ENCODE measurements around the gene SOCS6. TPM values are rescaled to one million over a fixed set of nuclear protein-coding genes. Genes with fewer than 3 reads are reported as not detected.

The SOCS6 gene
- total RNA-seq, 1 donor: 36.7 TPM

DNA sequence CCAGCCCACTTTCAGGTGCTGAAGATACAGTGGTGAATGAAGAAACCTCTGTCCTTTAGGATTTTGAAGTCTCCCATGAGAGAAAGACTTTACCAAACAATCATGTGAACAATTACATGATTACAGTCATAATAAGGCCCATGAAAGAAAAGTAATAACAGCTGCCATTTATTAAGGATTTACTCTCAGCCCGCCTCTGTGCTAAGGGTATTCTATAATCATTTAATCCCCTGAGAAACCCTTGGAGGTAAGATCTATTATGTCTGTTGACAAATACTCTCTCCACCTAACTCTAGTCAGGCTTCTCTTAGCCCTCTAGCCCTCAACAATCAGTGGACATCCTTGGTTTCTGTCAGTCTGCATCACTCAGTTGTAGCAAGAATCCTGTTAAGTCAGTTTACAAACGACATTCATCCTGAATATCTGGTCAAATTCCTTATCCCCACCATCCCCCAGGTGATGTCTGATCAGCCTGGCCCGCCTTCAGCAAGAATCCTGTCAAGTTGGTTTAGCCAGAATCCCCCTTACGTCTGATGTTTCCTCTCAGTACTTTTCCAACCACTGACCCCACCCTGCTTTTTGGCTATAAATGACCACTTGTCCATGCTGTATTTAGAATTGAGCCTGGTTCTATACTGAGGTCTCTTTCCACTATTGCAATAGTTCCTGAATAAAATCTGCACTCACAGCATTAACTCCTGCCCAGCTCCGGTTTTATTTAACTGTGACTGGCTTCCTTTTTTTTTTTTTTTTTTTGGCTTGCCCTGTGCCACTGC is 12.2 kb upstream of the SOCS6 start:
- no peak overlapping the region for H3K4me3 ChIP-seq (ENCODE audit: low read depth, low read length)
- DNase-seq (ENCODE audit: low read depth): no peak

DNA sequence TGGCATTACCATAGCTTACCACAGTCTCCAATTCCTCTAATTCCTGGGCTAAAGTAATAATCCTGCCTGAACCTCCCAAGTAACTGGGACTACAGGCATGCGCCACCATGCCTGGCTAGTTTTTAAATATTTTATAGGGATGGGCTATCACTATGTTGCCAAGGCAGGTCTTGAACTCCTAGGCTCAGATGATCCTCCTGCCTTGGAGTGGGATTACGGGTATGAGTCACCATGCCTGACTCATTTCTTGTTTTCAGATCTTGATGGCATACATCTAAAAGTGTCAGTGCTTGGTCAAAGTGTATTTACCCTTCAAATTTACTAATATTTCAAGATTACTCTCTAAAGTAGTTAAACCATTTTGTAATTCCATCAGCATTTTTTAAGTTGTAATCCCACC is 9.4 kb upstream of the SOCS6 start:
- H3K4me3 ChIP-seq (ENCODE audit: low read depth, low read length): no peak overlapping the region
- no peak for DNase-seq (ENCODE audit: low read depth)
- TF ChIP-seq, protein P1, sequence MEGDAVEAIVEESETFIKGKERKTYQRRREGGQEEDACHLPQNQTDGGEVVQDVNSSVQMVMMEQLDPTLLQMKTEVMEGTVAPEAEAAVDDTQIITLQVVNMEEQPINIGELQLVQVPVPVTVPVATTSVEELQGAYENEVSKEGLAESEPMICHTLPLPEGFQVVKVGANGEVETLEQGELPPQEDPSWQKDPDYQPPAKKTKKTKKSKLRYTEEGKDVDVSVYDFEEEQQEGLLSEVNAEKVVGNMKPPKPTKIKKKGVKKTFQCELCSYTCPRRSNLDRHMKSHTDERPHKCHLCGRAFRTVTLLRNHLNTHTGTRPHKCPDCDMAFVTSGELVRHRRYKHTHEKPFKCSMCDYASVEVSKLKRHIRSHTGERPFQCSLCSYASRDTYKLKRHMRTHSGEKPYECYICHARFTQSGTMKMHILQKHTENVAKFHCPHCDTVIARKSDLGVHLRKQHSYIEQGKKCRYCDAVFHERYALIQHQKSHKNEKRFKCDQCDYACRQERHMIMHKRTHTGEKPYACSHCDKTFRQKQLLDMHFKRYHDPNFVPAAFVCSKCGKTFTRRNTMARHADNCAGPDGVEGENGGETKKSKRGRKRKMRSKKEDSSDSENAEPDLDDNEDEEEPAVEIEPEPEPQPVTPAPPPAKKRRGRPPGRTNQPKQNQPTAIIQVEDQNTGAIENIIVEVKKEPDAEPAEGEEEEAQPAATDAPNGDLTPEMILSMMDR (IDR thresholded peaks at IDR 0.05; ENCODE audit: insufficient read depth, low read length): no peak

More for the DNA sequence above, 12.2 kb upstream of the SOCS6 start:
- TF ChIP-seq, protein P1 (IDR thresholded peaks at IDR 0.05; ENCODE audit: insufficient read depth, low read length): no peak

DNA sequence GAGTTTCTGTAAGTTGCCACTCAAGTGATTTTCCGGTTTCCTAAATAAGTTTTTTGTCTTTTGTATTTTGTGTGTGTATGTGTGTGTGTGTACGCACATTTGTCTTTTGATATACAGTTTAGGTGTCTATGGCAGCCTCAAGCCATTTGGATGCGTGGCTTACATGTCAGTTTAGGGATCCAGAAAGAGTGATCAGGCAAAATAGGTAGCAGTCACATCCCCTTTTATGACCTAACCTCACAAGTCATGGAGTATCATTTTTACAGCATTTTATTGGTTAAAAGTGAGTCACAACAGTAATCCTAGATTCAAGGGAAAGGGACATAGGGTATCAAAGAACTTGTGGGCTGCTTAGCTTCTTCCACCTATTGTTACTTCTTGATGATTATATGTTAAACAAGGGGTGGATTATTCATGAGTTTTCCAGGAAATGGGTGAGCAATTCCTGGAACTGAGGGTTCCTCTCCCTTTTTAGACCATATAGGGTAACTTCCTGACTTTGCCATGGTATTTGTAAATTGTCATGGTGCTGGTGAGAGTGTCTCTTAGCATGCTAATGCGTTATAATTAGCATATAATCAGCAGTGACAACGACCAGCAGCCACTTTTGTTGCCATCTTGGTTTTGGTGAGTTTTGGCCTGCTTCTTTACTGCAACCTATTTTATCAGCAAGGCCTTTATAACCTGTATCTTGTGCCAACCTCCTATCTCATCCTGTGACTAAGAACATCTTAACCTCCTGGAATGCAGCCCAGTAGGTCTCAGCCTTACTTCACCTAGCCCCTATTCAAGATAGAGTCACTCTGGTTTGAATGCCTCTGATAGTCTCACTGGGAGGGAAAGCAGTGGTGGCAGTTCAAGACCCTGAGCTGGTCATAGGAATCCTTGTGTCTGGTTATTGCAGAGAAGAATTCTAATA is 8.6 kb upstream of the SOCS6 start:
- DNase-seq (ENCODE audit: low read depth): peak; percentile 30
- TF ChIP-seq, protein P1 (IDR thresholded peaks at IDR 0.05; ENCODE audit: insufficient read depth, low read length): no peak
- H3K4me3 ChIP-seq (ENCODE audit: low read depth, low read length): no peak overlapping the region

DNA sequence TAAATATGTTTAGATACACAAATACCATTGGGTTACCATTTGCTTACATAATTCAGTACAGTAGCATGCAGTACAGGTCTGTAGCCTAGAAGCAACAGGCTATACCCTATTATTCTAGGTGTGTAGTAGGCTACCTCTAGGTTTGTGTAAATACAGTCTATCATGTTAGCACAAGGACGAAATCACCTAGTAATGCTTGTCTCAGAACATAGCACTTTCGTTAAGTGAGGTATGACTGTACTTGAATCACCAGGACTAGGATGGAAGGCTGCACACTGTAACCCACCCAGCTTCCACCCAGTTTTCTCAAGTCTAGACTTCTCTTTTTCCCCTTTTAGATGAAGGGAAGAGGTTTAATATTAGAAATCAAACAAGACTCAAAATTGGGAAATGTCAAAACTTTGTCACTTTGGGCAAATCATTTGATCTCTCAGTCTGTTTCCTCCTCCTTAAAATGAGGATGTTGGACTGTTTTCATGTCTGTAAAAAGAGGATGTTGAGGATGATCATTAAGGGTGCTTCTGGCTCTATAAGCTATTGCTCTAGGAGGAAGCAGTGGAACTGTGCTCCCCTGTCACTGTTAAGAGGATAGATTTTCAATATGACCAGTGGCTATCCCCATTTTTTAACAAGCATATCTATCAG is 3.7 kb upstream of the SOCS6 start:
- TF ChIP-seq, protein P1 (IDR thresholded peaks at IDR 0.05; ENCODE audit: insufficient read depth, low read length): no peak
- DNase-seq (ENCODE audit: low read depth): no peak
- H3K4me3 ChIP-seq (ENCODE audit: low read depth, low read length): no peak overlapping the region

DNA sequence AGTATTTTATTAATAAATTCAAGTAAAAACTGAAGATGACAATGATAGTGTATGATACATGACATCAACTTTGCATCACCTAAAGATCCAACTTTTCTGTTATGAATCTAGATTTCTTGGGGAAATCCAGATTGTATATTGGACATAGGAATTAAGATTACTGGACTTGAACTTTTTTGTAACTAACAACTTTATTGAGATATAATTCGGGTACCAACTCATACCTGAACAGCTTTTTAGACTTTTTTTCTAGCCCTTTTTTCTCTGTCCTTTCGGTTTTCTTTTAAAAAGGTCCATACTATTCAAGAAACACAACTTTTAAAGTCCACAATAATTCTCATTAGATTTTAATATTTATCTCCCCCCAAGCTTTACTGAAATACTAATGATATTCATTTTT is 1.1 kb upstream of the SOCS6 start:
- no peak overlapping the region for H3K4me3 ChIP-seq (ENCODE audit: low read depth, low read length)
- TF ChIP-seq, protein P1 (IDR thresholded peaks at IDR 0.05; ENCODE audit: insufficient read depth, low read length): no peak
- DNase-seq (ENCODE audit: low read depth): no peak

DNA sequence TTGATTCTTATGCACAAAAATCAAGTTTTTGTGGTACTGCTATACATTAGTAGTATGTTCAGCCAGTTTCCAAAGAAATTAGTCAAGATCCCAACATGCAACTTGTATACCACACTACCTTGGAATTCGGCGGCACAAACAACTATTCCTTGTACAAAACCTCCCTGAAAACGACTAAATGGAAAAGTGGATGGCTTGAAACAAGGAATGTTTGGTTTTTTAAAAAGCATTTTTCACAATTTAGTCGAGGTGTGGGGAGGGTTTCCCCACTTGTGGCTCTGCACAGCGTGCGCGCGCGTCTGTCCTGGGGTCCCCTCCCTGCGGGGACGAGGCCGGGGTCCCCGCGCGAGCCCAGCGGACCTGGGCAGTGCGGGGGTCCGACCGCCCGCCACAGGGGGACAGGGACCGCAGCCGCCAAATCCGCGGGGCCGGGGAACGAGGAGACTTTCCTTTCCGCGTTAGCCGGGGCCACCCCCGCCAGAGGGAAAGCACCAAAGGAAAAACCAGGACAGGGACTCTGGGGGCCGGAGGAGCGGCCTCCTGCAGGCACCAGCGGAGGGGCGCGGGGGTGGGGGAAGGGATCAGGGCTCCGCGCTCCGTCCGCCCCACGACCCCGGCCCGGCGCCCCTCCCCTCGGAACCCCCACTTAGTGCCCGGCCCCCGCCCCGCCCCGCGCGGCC is 534 bp upstream of the SOCS6 start:
- DNase-seq (ENCODE audit: low read depth): peak; percentile 39
- H3K4me3 ChIP-seq (ENCODE audit: low read depth, low read length): peak overlapping the region; percentile 86
- TF ChIP-seq, protein P1 (IDR thresholded peaks at IDR 0.05; ENCODE audit: insufficient read depth, low read length): no peak
